HEK293 (cell line): Measurements from ENCODE around the gene NPTN.

Experiments
- GLI4 ChIP-seq: fragments of 450-650 bp; formaldehyde crosslinking; IDR thresholded peaks from 2 replicates; pipeline ENCODE4 v1.5.1; 2016; ENCODE audit warnings: missing biosample characterization, missing genetic modification characterization
- KLF16 ChIP-seq: fragments of 450-650 bp; formaldehyde crosslinking; IDR thresholded peaks from 2 replicates; pipeline ENCODE4 v1.5.1; 2017; ENCODE audit warnings: missing biosample characterization, missing genetic modification characterization
- SP7 ChIP-seq: fragments of 450-650 bp; formaldehyde crosslinking; IDR thresholded peaks from 2 replicates; pipeline ENCODE4 v1.5.1; 2016; ENCODE audit warnings: missing biosample characterization, missing genetic modification characterization
- ZBTB8A ChIP-seq: fragments of 450-650 bp; formaldehyde crosslinking; IDR thresholded peaks from 2 replicates; pipeline ENCODE4 v1.5.1; 2016; ENCODE audit warnings: missing biosample characterization, missing genetic modification characterization
- ZFHX2 ChIP-seq: fragments of 450-650 bp; formaldehyde crosslinking; conservative IDR thresholded peaks from 2 replicates; pipeline ENCODE4 v1.5.1; 2016; ENCODE audit warnings: missing biosample characterization, missing genetic modification characterization
- ZNF324 ChIP-seq: fragments of 450-650 bp; formaldehyde crosslinking; IDR thresholded peaks from 2 replicates; pipeline ENCODE4 v1.5.1; 2016; ENCODE audit warnings: missing biosample characterization, missing genetic modification characterization
- ZNF560 ChIP-seq: fragments of 450-650 bp; formaldehyde crosslinking; IDR thresholded peaks from 2 replicates; pipeline ENCODE4 v1.5.1; 2017; ENCODE audit warnings: missing biosample characterization, missing genetic modification characterization, borderline replicate concordance
- ZNF692 ChIP-seq: fragments of 450-650 bp; formaldehyde crosslinking; IDR thresholded peaks from 2 replicates; pipeline ENCODE4 v1.5.1; 2016; ENCODE audit warnings: missing biosample characterization, missing genetic modification characterization
- ZNF777 ChIP-seq: fragments of 450-650 bp; formaldehyde crosslinking; IDR thresholded peaks from 2 replicates; pipeline ENCODE4 v1.5.1; 2017; ENCODE audit warnings: missing biosample characterization, missing genetic modification characterization, borderline replicate concordance
- TF ChIP-seq, protein P1 (sequence below): fragments of 450-650 bp; formaldehyde crosslinking; IDR thresholded peaks from 2 replicates; pipeline ENCODE4 v1.5.1; 2017; ENCODE audit warnings: missing biosample characterization, missing genetic modification characterization
- TF ChIP-seq, protein P2 (sequence below): fragments of 450-650 bp; formaldehyde crosslinking; IDR thresholded peaks from 2 replicates; pipeline ENCODE4 v1.5.1; 2017; ENCODE audit warnings: missing biosample characterization, missing genetic modification characterization

NPTN gene

DNA sequence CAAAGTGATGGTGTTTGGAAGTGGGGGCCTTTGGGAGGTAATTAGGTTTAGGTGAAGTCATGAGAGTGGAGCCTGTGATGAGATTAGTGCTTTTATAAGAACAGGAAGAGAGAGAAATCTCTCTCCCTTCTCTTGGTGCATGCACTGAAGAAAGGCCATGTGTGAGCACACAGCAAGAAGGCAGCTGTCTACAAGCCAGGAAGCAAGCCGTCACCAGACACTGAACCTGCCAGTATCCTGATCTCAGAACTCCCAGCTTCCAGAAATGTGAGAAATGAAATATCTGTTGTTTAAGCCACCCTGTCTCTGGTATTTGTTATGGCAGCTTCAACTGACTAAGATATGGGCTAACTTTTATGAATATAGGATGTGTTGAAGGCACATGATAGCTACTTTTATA lies 117.7 kb downstream of the NPTN start (continued):
- TF ChIP-seq ZNF777 (tag by site-specific recombination): no peak
- TF ChIP-seq ZNF560: no peak
- TF ChIP-seq KLF16 (tag by site-specific recombination): no peak
- TF ChIP-seq ZBTB8A (tag by site-specific recombination): no peak
- TF ChIP-seq ZFHX2: no peak
- TF ChIP-seq GLI4 (tag by site-specific recombination): no peak
- no peak for TF ChIP-seq SP7 (tag by site-specific recombination)
- no peak for TF ChIP-seq ZNF692 (tag by site-specific recombination)
- TF ChIP-seq, protein P1, sequence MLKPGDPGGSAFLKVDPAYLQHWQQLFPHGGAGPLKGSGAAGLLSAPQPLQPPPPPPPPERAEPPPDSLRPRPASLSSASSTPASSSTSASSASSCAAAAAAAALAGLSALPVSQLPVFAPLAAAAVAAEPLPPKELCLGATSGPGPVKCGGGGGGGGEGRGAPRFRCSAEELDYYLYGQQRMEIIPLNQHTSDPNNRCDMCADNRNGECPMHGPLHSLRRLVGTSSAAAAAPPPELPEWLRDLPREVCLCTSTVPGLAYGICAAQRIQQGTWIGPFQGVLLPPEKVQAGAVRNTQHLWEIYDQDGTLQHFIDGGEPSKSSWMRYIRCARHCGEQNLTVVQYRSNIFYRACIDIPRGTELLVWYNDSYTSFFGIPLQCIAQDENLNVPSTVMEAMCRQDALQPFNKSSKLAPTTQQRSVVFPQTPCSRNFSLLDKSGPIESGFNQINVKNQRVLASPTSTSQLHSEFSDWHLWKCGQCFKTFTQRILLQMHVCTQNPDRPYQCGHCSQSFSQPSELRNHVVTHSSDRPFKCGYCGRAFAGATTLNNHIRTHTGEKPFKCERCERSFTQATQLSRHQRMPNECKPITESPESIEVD (tag by site-specific recombination): no peak
- no peak for TF ChIP-seq ZNF324 (tag by site-specific recombination)
- TF ChIP-seq, protein P2, sequence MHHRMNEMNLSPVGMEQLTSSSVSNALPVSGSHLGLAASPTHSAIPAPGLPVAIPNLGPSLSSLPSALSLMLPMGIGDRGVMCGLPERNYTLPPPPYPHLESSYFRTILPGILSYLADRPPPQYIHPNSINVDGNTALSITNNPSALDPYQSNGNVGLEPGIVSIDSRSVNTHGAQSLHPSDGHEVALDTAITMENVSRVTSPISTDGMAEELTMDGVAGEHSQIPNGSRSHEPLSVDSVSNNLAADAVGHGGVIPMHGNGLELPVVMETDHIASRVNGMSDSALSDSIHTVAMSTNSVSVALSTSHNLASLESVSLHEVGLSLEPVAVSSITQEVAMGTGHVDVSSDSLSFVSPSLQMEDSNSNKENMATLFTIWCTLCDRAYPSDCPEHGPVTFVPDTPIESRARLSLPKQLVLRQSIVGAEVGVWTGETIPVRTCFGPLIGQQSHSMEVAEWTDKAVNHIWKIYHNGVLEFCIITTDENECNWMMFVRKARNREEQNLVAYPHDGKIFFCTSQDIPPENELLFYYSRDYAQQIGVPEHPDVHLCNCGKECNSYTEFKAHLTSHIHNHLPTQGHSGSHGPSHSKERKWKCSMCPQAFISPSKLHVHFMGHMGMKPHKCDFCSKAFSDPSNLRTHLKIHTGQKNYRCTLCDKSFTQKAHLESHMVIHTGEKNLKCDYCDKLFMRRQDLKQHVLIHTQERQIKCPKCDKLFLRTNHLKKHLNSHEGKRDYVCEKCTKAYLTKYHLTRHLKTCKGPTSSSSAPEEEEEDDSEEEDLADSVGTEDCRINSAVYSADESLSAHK (tag by site-specific recombination): no peak
- TF ChIP-seq, all 188 proteins: peak for 0
